Duodenal mucosa (tissue), 2 donors: ENCODE measurements around the gene GFOD1.

Experiments used
- H3K27ac ChIP-seq: one replicate; pipeline ENCODE4 v1.7.0; 2013; ENCODE audit warnings: low read depth, low read length
- H3K27me3 ChIP-seq, 2 donors: one replicate each; pipeline ENCODE4 v1.7.0; 2013; ENCODE audit warnings: low read length in 2 of 2, control low read depth in 1 of 2; ENCODE audit not compliant: insufficient read depth in 2 of 2, control insufficient read depth in 1 of 2
- H3K36me3 ChIP-seq, 2 donors: one replicate each; pipeline ENCODE4 v1.7.0; 2013; ENCODE audit warnings: low read length in 2 of 2, control low read depth in 1 of 2; ENCODE audit not compliant: insufficient read depth in 2 of 2, control insufficient read depth in 1 of 2
- H3K4me1 ChIP-seq, 2 donors: one replicate each; pipeline ENCODE4 v1.7.0; 2013; ENCODE audit warnings: low read length in 2 of 2, control low read depth in 1 of 2; ENCODE audit not compliant: insufficient read depth in 2 of 2, control insufficient read depth in 1 of 2
- H3K4me3 ChIP-seq, 2 donors: one replicate each; pipeline ENCODE4 v1.7.0; 2013; ENCODE audit warnings: low read length in 2 of 2, low read depth in 1 of 2
- H3K9ac ChIP-seq, 2 donors: one replicate each; pipeline ENCODE4 v1.7.0; 2013; ENCODE audit warnings: low read length in 2 of 2, low read depth in 1 of 2
- H3K9me3 ChIP-seq, 2 donors: one replicate each; pipeline ENCODE4 v1.7.0; 2013; ENCODE audit warnings: low read length in 2 of 2, control low read depth in 1 of 2; ENCODE audit not compliant: control insufficient read depth in 1 of 2

Gene GFOD1

DNA sequence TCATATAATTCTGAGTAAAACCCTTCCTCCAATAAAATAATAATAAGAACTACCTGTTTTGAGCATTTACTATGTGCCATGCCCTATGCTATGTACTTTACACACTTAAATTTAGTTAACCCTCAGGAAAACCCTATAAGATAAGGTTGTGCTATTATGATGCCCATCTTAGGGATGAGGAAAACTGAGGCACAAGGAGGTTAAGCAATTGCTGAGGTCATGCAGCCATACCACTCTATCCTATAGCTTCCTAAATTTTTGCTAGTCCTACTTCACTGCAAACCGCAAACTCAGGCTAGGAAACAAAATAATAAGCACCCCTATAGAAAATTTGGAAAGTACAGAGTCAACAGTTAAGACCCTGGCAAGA lies 38.9 kb upstream of the GFOD1 start:
- H3K9ac ChIP-seq = no peak overlapping the region

DNA sequence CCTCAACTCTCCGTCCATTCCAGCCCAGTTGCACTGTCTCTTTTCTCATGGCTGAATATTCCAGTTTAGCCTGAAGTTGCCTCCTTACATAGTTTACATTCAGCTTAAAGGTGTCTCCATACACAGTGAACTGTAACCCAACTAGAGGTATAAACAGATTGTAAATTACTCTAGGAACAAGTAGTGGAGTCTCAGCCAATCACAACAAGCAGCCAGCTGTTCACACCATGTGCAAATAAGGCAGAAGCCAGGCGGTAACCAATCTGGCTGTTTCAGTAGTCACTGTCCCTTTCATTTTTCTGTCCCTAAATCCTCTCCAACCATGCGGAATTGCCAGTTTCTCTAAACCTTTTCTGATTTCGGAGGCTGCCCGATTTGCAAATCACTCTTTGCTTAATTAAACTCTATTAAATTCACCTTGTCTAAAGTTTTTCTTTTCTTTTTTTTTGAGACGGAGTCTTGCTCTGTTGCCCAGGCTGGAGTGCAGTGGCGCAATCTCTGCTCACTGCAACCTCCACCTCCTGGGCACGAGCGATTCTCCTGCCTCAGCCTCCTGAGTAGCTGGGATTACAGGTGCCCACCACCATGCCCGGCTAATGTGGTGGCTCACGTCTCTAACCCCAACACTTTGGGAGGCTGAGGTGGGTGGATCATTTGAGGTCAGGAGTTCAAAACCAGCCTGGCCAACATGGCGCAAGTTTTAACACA lies 37.6 kb upstream of the GFOD1 start:
- H3K9ac ChIP-seq = no peak overlapping the region
- no peaks in the 10 kb centered on the region for H3K27me3 ChIP-seq
- no peak overlapping the region for H3K4me3 ChIP-seq
- H3K36me3 ChIP-seq = no peaks in the 10 kb centered on the region
- no peak overlapping the region for H3K27ac ChIP-seq
- no peaks in the 10 kb centered on the region for H3K9me3 ChIP-seq
- peaks cover 11 to 12% of the 10 kb centered on the region in 2 donors for H3K4me1 ChIP-seq

More for the DNA sequence above, 38.9 kb upstream of the GFOD1 start:
- Histone ChIP-seq H3K27ac (no peak overlapping the region), H3K27me3 (no peaks in the 10 kb centered on the region), H3K9me3 (no peaks in the 10 kb centered on the region), H3K36me3 (no peaks in the 10 kb centered on the region), H3K4me1 (peaks cover 11 to 12% of the 10 kb centered on the region in 2 donors), H3K4me3 (no peak overlapping the region)

DNA sequence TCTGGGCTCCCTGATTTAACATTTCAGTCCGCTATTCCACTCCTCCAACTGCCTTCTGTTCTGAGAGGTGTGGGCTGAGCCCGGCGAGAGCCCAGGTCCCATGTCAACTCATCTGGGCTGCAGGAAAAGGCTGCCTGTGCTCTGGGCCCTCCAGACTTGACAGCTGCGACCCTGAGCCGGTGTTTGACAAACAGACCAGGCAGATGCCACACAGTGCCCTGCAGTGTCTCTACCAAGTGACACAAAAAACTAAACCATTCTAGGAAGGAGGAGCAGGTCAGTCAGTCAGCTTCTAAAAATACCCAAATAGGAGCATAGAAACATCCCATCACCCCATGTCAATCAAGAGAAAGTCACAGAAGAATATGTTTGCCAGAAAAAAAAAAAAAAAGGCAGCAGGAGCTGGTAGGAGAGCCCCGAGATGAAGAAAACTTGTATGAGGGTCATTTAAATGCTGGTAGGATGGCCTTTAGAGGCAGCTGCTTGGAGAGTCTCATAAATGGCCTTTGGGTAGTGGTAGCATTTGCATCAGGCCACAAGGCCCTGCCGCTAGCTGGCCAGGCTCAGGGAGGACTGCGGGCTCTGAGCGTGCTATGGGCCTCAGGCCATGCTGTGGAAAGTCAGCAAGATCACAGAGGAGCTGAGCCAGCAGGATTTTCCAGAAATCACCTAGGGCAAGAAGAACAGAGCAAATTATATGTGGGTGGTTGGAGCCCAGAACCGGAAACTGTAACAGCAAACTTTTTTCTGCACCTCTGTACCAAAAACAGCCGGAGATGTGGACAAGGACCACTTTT lies 36.6 kb upstream of the GFOD1 start:
- Histone ChIP-seq H3K27me3 (no peaks in the 10 kb centered on the region), H3K27ac (no peak overlapping the region), H3K36me3 (no peaks in the 10 kb centered on the region), H3K4me1 (peaks cover 11 to 12% of the 10 kb centered on the region in 2 donors), H3K9ac (no peak overlapping the region), H3K4me3 (no peak overlapping the region), H3K9me3 (no peaks in the 10 kb centered on the region)

DNA sequence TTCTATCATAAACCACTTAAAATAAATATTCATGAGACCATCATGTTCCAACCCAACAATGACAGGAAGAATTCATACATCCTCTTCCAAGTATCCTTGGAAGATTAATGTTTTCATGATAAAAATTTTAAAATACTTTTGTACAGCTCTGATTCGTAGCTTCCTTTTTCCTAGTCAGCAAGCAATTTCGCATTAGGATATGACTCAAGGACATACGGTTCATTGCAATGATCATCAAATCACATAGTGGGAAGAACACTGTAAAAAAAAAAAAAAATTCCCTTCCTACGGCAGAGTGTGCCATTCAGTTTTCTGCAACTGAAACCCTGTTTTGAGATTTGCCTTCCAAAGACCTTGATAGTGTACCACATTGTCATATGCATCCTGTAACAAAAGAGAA lies 35.3 kb upstream of the GFOD1 start:
- Histone ChIP-seq H3K36me3 (no peaks in the 10 kb centered on the region), H3K4me1 (peaks cover 11 to 12% of the 10 kb centered on the region in 2 donors), H3K9me3 (no peaks in the 10 kb centered on the region), H3K4me3 (no peak overlapping the region), H3K9ac (no peak overlapping the region), H3K27ac (no peak overlapping the region), H3K27me3 (no peaks in the 10 kb centered on the region)

DNA sequence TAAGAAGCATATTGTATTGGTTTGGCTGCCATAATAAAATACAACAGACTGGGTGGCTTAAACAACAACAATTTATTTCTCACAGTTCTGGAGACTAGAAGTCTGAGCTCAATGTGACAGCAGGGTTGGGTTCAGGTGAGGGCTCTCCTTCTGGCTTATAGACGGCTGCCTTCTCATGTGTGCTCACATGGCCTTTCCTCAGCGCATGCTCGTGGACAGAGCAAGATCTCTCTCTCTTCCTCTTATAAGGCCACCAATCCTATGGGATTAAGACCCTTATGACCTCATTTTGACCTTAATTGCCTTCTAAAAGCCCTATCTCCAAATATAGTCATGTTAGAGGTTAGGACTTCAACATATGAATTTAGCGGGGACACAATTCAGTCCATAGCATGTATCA lies 32.4 kb upstream of the GFOD1 start:
- Histone ChIP-seq H3K36me3 (no peaks in the 10 kb centered on the region), H3K9ac (no peak overlapping the region), H3K27ac (no peak overlapping the region), H3K4me1 (peaks cover 0 to 6% of the 10 kb centered on the region in 2 donors), H3K4me3 (no peak overlapping the region), H3K9me3 (no peaks in the 10 kb centered on the region), H3K27me3 (no peaks in the 10 kb centered on the region)

DNA sequence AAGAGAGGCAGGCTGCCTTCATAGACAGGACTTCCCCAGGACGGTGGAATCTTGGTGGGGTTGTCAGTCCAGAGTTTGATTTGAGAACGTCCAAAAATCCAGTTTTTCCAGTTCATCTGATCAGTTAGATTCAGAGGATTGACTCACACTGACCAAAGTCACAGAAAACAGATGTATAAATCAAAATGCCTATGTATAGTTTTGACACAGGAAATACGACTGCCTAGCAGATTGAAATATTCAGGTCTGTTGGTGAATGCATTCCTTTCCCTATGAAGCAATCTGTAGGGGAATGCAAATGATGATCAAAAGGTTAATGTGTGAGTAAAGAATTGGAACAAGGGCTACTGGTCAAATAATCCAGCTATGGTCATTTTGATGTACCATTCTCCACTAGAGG lies 29.7 kb upstream of the GFOD1 start:
- Histone ChIP-seq H3K27me3 (no peaks in the 10 kb centered on the region), H3K9me3 (no peaks in the 10 kb centered on the region), H3K4me3 (no peak overlapping the region), H3K27ac (no peak overlapping the region), H3K4me1 (peaks cover 0 to 4% of the 10 kb centered on the region in 2 donors), H3K9ac (no peak overlapping the region), H3K36me3 (no peaks in the 10 kb centered on the region)

DNA sequence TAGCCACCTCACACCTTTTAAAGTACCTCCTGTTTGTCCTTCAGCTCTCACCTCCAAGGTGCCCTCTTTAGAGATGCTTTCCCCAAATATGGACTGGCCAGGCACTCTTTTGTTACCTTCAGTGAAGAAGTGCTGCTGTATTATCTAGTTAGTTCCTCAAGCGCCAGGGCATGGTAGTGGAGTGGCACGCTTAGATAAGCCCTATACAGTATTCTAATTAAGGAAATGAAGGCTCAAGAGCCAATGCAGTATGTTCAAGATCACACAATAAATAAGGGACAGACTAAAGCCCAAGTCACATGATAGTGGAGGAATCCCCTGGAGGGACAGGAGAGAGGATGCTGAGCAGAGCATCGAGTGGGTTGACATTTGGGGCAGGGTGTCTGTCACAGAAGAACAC lies 28.5 kb upstream of the GFOD1 start:
- no peak overlapping the region for H3K27ac ChIP-seq
- no peak overlapping the region for H3K4me3 ChIP-seq
- H3K9ac ChIP-seq = no peak overlapping the region
- no peaks in the 10 kb centered on the region for H3K36me3 ChIP-seq
- H3K4me1 ChIP-seq = peaks cover 0 to 11% of the 10 kb centered on the region in 2 donors
- no peaks in the 10 kb centered on the region for H3K9me3 ChIP-seq
- no peaks in the 10 kb centered on the region for H3K27me3 ChIP-seq

DNA sequence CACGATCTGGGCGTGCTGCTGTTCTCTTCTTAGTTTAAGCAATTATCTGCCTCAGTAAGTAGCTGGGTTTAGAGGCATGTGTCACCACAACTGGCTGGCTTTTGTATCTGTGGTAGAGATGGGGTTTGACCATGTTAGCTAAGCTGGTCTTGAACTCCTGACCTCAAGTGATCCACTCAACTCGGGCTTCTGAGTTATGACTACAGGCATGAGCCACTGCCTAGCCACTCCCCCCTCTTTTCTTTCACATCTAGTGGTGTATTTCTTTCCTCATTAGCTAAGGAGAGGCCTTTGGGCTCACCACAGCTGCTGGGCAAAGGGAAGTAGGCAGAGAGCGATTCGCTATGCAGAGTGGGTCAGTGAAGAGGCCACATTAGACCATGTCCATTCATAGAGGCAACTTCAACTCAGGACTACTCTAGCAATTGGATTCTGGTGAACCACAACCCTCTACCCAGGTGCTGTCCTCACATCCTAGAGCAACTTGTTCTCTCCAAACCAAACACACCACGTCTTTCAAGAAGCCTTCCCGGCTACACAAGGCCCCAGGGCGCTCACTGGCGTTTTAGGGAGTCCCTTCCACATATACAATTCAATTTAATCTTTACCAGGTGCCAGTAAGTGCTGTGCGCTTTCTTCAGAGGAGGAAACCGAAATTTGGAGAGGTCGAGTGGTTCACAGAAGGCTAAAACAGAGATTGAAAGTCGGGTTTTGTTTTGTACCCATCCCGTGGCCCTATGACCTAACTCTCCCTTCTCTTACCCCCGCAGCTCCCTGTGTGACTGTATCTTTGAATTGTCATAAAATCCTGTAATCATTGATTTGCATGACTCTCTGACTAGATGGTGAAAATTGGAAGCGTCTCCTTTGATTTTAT lies 26.5 kb upstream of the GFOD1 start:
- H3K9me3 ChIP-seq = no peaks in the 10 kb centered on the region
- H3K9ac ChIP-seq = no peak overlapping the region
- peaks cover 0 to 11% of the 10 kb centered on the region in 2 donors for H3K4me1 ChIP-seq
- H3K27me3 ChIP-seq = no peaks in the 10 kb centered on the region
- no peak overlapping the region for H3K27ac ChIP-seq
- no peak overlapping the region for H3K4me3 ChIP-seq
- H3K36me3 ChIP-seq = no peaks in the 10 kb centered on the region

DNA sequence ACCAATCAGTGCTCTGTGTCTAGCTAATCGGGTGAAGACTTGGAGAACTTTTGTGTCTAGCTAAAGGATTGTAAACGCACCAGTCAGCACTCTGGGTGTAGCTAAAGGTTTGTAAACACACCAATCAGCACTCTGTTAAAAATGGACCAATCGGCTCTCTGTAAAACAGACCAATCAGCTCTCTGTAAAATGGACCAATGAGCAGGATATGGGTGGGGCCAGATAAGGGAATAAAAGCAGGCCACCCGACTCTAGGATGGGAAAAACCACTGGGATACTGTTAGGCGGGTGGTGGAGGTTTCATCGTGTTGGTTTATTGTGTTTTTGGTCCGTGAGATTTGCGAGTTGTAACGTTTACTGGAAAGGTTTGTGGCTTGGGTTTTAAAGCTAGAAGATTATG lies 25.5 kb upstream of the GFOD1 start:
- H3K27me3 ChIP-seq = no peaks in the 10 kb centered on the region
- H3K9me3 ChIP-seq = no peaks in the 10 kb centered on the region
- H3K9ac ChIP-seq = no peak overlapping the region
- H3K27ac ChIP-seq = no peak overlapping the region
- H3K4me3 ChIP-seq = no peak overlapping the region
- H3K4me1 ChIP-seq = peaks cover 0 to 11% of the 10 kb centered on the region in 2 donors
- H3K36me3 ChIP-seq = no peaks in the 10 kb centered on the region
